Spleen (tissue), 3 donors: ENCODE data around the gene INPP1.

Experiments
- POLR2A ChIP-seq, 3 donors: fragments of 450-650 bp; IDR thresholded peaks; one replicate each; pipeline ENCODE4 v1.5.1; 2017; ENCODE audit warnings: antibody characterized with exemption in 3 of 3, mild to moderate bottlenecking in 1 of 3
- POLR2AphosphoS5 ChIP-seq, 3 donors: sonication (generic); formaldehyde crosslinking; IDR thresholded peaks; one replicate each; pipeline ENCODE4 v1.5.1; 2017; ENCODE audit warnings: antibody characterized with exemption in 3 of 3

- TF ChIP-seq POLR2A (IDR thresholded peaks at IDR 0.05) (no peak), POLR2AphosphoS5 (IDR thresholded peaks at IDR 0.05) (no peak)
Measured at GRCh38 chr2:190302052-190302451, 41.3 kb upstream of the INPP1 start.
